ENCODE data around the gene EEF2K. TPM values are rescaled to one million over a fixed set of nuclear protein-coding genes. Genes with fewer than 3 reads are reported as not detected.

Gene EEF2K
- total and polyA plus RNA-seq, 12 donors = 4.9 to 28.3 (median 16.6) TPM

GRCh38 chr16:22202261-22202637 is 3.8 kb upstream of the EEF2K start:
- Histone ChIP-seq H3K27me3 (no peaks in the 10 kb centered on the region), H3K36me3 (replicated peaks in 1 of 2) (no peaks in the 10 kb centered on the region), H3K27ac (no peak overlapping the region), H3K9me3 (replicated peaks in 1 of 3) (no peaks in the 10 kb centered on the region), H3K4me1 (replicated peaks in 1 of 2) (peaks cover 14 to 32% of the 10 kb centered on the region in 2 donors), H3K4me3 (no peak overlapping the region)
- WGBS, 4 donors = 89 to 94% (median 92%) methylated on average over 6 of the region's 6 CpGs
- DNase-seq = no peak
- no peak for TF ChIP-seq POLR2A (IDR thresholded peaks at IDR 0.05)
- no peak for TF ChIP-seq CTCF (IDR thresholded peaks at IDR 0.05)
- intact Hi-C loops (cut with DNase I) = no loop called here

- peaks cover 21 to 41% of the 10 kb centered on the region in 2 donors for H3K4me1 ChIP-seq (replicated peaks in 1 of 2)
- no peak for TF ChIP-seq CTCF (IDR thresholded peaks at IDR 0.05)
- TF ChIP-seq POLR2A (IDR thresholded peaks at IDR 0.05) = no peak
- intact Hi-C loops (cut with DNase I) = no loop called here
- H3K27me3 ChIP-seq = no peaks in the 10 kb centered on the region
- H3K9me3 ChIP-seq (replicated peaks in 1 of 3) = no peaks in the 10 kb centered on the region
- 90 to 96% (median 91%) methylated on average over 5 of the region's 5 CpGs for WGBS, 4 donors
- H3K36me3 ChIP-seq (replicated peaks in 1 of 2) = no peaks in the 10 kb centered on the region
- H3K4me3 ChIP-seq = no peak overlapping the region
- no peak for DNase-seq
- H3K27ac ChIP-seq = no peak overlapping the region
Observed at GRCh38 chr16:22203091-22203490, 3.0 kb upstream of the EEF2K start.

DNA sequence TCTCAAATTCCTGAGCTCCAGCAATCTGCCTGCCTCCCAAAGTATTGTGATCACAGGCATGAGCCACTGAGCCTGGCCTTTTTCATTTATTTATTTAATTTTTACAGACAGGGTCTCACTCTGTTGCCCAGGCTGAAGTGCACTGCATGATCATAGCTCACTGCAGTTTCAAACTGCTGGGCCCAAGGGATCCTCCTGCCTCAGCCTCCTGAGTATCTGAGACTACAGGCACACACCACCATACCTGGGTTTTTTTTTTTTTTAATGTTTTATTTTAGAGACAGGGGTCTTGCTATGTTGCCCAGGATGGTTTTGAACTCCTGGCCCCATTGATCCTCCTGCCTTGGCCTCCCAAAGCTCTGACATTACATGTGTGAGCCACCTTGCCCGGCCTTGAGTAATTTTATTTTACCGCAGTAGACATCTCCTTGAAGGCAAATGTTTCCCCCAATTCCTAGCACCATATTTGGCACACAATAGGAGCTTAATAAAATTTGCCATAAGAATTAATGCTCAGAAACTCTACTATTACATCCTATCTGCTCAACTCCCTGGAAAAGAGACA is 1.9 kb upstream of the EEF2K start:
- intact Hi-C loops (cut with DNase I) = no loop called here
- WGBS, 4 donors = 96 to 100% (median 97%) methylated on average over 2 of the region's 2 CpGs
- no peak overlapping the region for H3K4me3 ChIP-seq

GRCh38 chr16:22205577-22206012 is 483 bp upstream of the EEF2K start:
- peak overlapping the region in 2 of 4 donors; percentile 66 to 80 for H3K4me3 ChIP-seq
- no peak for DNase-seq
- H3K27me3 ChIP-seq = no peaks in the 10 kb centered on the region
- intact Hi-C loops (cut with DNase I) = no loop called here
- TF ChIP-seq CTCF (IDR thresholded peaks at IDR 0.05) (no peak), POLR2A (IDR thresholded peaks at IDR 0.05) (no peak)
- no peaks in the 10 kb centered on the region for H3K36me3 ChIP-seq (replicated peaks in 1 of 2)
- 2 to 4% (median 3%) methylated on average over 11 of the region's 11 CpGs for WGBS, 4 donors
- peaks cover 8 to 32% of the 10 kb centered on the region in 2 donors for H3K4me1 ChIP-seq (replicated peaks in 1 of 2)
- no peaks in the 10 kb centered on the region for H3K9me3 ChIP-seq (replicated peaks in 1 of 3)
- peak overlapping the region; percentile 58 to 92 (median 91) for H3K27ac ChIP-seq

More for the DNA sequence above, 1.9 kb upstream of the EEF2K start:
- DNase-seq = no peak
- Histone ChIP-seq H3K4me1 (replicated peaks in 1 of 2) (peaks cover 16 to 44% of the 10 kb centered on the region in 2 donors), H3K9me3 (replicated peaks in 1 of 3) (no peaks in the 10 kb centered on the region), H3K36me3 (replicated peaks in 1 of 2) (no peaks in the 10 kb centered on the region), H3K27ac (no peak overlapping the region), H3K27me3 (no peaks in the 10 kb centered on the region)
- TF ChIP-seq CTCF (IDR thresholded peaks at IDR 0.05) = no peak
- no peak for TF ChIP-seq POLR2A (IDR thresholded peaks at IDR 0.05)

All from adrenal gland (tissue), 12 donors.